HEK293 (cell line): ENCODE measurements around the gene TBX1.

Experiments used
- CTCF ChIA-PET: fragments of 350-600 bp; formaldehyde crosslinking; extraction: SDS; loops from one replicate; lab custom pipeline; 2021; ENCODE audit warnings: antibody characterized with exemption; lab: Yijun Ruan, JAX
- POLR2A ChIA-PET: fragments of 300-600 bp; formaldehyde crosslinking; extraction: SDS; loops from one replicate; lab custom pipeline; 2020; ENCODE audit warnings: antibody characterized with exemption, inconsistent platforms; lab: Yijun Ruan, JAX
- H3K27ac ChIP-seq: fragments of 200-500 bp; sonication (Bioruptor generic); 2 replicates; pipeline ENCODE4 v1.5.1; 2014; ENCODE audit warnings: low read depth, low read length, control low read depth, inconsistent platforms; ENCODE audit errors: extremely low read depth
- H3K36me3 ChIP-seq, 2 experiments: fragments of 200-500 bp in 1 of 2; sonication (Bioruptor generic) in 1 of 2; 1 replicate in 1 of 2; 2 replicates in 1 of 2; pipeline ENCODE4 v1.5.1; 2014 to 2017; ENCODE audit warnings: inconsistent platforms in 2 of 2, low read length in 2 of 2; ENCODE audit not compliant: control insufficient read depth in 2 of 2, insufficient read depth in 1 of 2
- H3K4me1 ChIP-seq: fragments of 200-500 bp; sonication (Bioruptor generic); 2 replicates; pipeline ENCODE4 v1.5.1; 2014; ENCODE audit warnings: mild to moderate bottlenecking, low read length, inconsistent platforms; ENCODE audit not compliant: control insufficient read depth, insufficient read depth
- H3K4me3 ChIP-seq: 2 replicates; pipeline ENCODE4 v1.5.1; 2011; ENCODE audit warnings: low read depth, mild to moderate bottlenecking, control low read depth, low read length, moderate library complexity
- H3K9me3 ChIP-seq: fragments of 200-500 bp; sonication (Bioruptor generic); 2 replicates; pipeline ENCODE4 v1.5.1; 2014; ENCODE audit warnings: low read depth, low read length, inconsistent platforms; ENCODE audit not compliant: control insufficient read depth, insufficient read depth
- GFI1B ChIP-seq: fragments of 450-650 bp; formaldehyde crosslinking; IDR thresholded peaks from 2 replicates; pipeline ENCODE4 v1.5.1; 2016; ENCODE audit warnings: missing biosample characterization, missing genetic modification characterization
- ZEB2 ChIP-seq: fragments of 450-650 bp; formaldehyde crosslinking; IDR thresholded peaks from 2 replicates; pipeline ENCODE4 v1.5.1; 2016; ENCODE audit warnings: missing biosample characterization, missing genetic modification characterization
- ZFP37 ChIP-seq: fragments of 450-650 bp; formaldehyde crosslinking; IDR thresholded peaks from 2 replicates; pipeline ENCODE4 v1.5.1; 2016; ENCODE audit warnings: missing biosample characterization, missing genetic modification characterization
- ZNF423 ChIP-seq: fragments of 450-650 bp; formaldehyde crosslinking; IDR thresholded peaks from 2 replicates; pipeline ENCODE4 v1.5.1; 2016; ENCODE audit warnings: missing biosample characterization, missing genetic modification characterization
- ZNF510 ChIP-seq: fragments of 450-650 bp; formaldehyde crosslinking; IDR thresholded peaks from 2 replicates; pipeline ENCODE4 v1.5.1; 2018; ENCODE audit warnings: mild to moderate bottlenecking, missing genetic modification characterization, missing biosample characterization; ENCODE audit not compliant: insufficient replicate concordance
- ZNF529 ChIP-seq: fragments of 450-650 bp; formaldehyde crosslinking; IDR thresholded peaks from 2 replicates; pipeline ENCODE4 v1.5.1; 2017; ENCODE audit warnings: missing genetic modification characterization, missing biosample characterization; ENCODE audit not compliant: insufficient replicate concordance
- ZNF549 ChIP-seq: fragments of 450-650 bp; IDR thresholded peaks from 2 replicates; pipeline ENCODE4 v1.5.1; 2018; ENCODE audit warnings: missing biosample characterization, missing genetic modification characterization, mild to moderate bottlenecking, inconsistent platforms, moderate library complexity
- TF ChIP-seq, protein P1 (sequence below): fragments of 450-650 bp; formaldehyde crosslinking; IDR thresholded peaks from 2 replicates; pipeline ENCODE4 v1.5.1; 2016; ENCODE audit warnings: missing biosample characterization, missing genetic modification characterization
- TF ChIP-seq, protein P2 (sequence below): fragments of 450-650 bp; formaldehyde crosslinking; optimal IDR thresholded peaks from 2 replicates; pipeline ENCODE3; 2016; ENCODE audit warnings: missing biosample characterization, mild to moderate bottlenecking, missing genetic modification characterization
- TF ChIP-seq, protein P3 (sequence below): fragments of 450-650 bp; formaldehyde crosslinking; IDR thresholded peaks from 2 replicates; pipeline ENCODE4 v1.5.1; 2016; ENCODE audit warnings: missing biosample characterization, missing genetic modification characterization, borderline replicate concordance
- TF ChIP-seq, protein P4 (sequence below): fragments of 450-650 bp; formaldehyde crosslinking; IDR thresholded peaks from 2 replicates; pipeline ENCODE4 v1.5.1; 2016; ENCODE audit warnings: missing biosample characterization, missing genetic modification characterization

TBX1 gene

DNA sequence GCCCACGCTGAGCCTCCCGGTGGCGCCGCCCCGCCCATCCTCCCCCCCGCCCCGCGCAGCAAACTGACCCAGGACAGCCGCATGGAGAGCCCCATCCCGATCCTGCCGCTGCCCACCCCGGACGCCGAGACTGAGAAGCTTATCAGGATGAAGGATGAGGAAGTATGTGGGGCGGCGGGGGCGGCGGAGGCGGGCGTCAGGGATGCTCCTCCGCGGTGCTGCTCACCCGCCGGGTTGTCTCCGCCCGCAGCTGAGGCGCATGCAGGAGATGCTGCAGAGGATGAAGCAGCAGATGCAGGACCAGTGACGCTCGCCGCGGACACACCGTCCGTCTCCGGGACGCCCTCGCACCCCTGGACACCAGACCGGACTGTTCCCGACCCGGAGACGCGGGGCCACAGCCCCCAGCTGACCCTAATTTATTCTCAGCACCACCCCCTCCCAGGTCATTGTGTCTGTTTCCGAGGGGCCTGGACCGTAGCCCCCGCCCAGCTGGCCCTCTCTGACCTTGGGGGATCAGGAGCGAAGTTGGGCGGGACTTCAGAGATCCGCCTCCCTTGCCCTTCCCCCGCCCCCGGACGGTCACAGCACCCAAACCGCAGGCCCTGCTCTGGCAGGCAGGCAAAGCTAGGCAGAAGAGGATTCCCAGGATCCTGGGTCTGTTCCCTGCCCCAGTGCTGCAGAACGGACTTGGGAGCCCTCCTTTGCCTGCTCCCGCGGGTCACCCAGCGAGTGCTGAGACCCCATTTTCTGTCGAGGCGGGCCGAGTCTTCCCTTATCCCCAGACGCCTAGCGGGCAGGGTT, 38.2 kb upstream of the TBX1 start:
- CTCF ChIA-PET: interaction anchor here (0.5 to 4.5 kb wide), 2 partner anchors 8 to 256 kb away, joined by 3 to 15 read pairs; no protein-coding TSS in a partner anchor
- Histone ChIP-seq H3K9me3 (no peaks in the 10 kb centered on the region), H3K27ac (no peak overlapping the region), H3K36me3 (peaks cover 0 to 35% of the 10 kb centered on the region in 2 experiments; a peak in 1 of 3 replicates), H3K4me3 (no peak overlapping the region)
- TF ChIP-seq ZNF529 (tag by site-specific recombination) (no peak), ZFP37 (tag by site-specific recombination) (no peak), ZNF423 (tag by site-specific recombination) (no peak), ZEB2 (no peak), GFI1B (no peak), ZNF510 (no peak), ZNF549 (tag by site-specific recombination) (no peak)
- TF ChIP-seq, protein P1, sequence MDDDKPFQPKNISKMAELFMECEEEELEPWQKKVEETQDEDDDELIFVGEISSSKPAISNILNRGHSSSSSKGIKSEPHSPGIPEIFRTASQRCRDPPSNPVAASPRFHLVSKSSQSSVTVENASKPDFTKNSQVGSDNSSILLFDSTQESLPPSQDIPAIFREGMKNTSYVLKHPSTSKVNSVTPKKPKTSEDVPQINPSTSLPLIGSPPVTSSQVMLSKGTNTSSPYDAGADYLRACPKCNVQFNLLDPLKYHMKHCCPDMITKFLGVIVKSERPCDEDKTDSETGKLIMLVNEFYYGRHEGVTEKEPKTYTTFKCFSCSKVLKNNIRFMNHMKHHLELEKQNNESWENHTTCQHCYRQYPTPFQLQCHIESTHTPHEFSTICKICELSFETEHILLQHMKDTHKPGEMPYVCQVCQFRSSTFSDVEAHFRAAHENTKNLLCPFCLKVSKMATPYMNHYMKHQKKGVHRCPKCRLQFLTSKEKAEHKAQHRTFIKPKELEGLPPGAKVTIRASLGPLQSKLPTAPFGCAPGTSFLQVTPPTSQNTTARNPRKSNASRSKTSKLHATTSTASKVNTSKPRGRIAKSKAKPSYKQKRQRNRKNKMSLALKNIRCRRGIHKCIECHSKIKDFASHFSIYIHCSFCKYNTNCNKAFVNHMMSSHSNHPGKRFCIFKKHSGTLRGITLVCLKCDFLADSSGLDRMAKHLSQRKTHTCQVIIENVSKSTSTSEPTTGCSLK (tag by site-specific recombination): no peak
- TF ChIP-seq, protein P2, sequence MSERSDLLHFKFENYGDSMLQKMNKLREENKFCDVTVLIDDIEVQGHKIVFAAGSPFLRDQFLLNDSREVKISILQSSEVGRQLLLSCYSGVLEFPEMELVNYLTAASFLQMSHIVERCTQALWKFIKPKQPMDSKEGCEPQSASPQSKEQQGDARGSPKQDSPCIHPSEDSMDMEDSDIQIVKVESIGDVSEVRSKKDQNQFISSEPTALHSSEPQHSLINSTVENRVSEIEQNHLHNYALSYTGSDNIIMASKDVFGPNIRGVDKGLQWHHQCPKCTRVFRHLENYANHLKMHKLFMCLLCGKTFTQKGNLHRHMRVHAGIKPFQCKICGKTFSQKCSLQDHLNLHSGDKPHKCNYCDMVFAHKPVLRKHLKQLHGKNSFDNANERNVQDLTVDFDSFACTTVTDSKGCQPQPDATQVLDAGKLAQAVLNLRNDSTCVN (tag by site-specific recombination): no peak
- TF ChIP-seq, protein P3, sequence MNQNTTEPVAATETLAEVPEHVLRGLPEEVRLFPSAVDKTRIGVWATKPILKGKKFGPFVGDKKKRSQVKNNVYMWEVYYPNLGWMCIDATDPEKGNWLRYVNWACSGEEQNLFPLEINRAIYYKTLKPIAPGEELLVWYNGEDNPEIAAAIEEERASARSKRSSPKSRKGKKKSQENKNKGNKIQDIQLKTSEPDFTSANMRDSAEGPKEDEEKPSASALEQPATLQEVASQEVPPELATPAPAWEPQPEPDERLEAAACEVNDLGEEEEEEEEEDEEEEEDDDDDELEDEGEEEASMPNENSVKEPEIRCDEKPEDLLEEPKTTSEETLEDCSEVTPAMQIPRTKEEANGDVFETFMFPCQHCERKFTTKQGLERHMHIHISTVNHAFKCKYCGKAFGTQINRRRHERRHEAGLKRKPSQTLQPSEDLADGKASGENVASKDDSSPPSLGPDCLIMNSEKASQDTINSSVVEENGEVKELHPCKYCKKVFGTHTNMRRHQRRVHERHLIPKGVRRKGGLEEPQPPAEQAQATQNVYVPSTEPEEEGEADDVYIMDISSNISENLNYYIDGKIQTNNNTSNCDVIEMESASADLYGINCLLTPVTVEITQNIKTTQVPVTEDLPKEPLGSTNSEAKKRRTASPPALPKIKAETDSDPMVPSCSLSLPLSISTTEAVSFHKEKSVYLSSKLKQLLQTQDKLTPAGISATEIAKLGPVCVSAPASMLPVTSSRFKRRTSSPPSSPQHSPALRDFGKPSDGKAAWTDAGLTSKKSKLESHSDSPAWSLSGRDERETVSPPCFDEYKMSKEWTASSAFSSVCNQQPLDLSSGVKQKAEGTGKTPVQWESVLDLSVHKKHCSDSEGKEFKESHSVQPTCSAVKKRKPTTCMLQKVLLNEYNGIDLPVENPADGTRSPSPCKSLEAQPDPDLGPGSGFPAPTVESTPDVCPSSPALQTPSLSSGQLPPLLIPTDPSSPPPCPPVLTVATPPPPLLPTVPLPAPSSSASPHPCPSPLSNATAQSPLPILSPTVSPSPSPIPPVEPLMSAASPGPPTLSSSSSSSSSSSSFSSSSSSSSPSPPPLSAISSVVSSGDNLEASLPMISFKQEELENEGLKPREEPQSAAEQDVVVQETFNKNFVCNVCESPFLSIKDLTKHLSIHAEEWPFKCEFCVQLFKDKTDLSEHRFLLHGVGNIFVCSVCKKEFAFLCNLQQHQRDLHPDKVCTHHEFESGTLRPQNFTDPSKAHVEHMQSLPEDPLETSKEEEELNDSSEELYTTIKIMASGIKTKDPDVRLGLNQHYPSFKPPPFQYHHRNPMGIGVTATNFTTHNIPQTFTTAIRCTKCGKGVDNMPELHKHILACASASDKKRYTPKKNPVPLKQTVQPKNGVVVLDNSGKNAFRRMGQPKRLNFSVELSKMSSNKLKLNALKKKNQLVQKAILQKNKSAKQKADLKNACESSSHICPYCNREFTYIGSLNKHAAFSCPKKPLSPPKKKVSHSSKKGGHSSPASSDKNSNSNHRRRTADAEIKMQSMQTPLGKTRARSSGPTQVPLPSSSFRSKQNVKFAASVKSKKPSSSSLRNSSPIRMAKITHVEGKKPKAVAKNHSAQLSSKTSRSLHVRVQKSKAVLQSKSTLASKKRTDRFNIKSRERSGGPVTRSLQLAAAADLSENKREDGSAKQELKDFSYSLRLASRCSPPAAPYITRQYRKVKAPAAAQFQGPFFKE (tag by site-specific recombination): no peak
- TF ChIP-seq, protein P4, sequence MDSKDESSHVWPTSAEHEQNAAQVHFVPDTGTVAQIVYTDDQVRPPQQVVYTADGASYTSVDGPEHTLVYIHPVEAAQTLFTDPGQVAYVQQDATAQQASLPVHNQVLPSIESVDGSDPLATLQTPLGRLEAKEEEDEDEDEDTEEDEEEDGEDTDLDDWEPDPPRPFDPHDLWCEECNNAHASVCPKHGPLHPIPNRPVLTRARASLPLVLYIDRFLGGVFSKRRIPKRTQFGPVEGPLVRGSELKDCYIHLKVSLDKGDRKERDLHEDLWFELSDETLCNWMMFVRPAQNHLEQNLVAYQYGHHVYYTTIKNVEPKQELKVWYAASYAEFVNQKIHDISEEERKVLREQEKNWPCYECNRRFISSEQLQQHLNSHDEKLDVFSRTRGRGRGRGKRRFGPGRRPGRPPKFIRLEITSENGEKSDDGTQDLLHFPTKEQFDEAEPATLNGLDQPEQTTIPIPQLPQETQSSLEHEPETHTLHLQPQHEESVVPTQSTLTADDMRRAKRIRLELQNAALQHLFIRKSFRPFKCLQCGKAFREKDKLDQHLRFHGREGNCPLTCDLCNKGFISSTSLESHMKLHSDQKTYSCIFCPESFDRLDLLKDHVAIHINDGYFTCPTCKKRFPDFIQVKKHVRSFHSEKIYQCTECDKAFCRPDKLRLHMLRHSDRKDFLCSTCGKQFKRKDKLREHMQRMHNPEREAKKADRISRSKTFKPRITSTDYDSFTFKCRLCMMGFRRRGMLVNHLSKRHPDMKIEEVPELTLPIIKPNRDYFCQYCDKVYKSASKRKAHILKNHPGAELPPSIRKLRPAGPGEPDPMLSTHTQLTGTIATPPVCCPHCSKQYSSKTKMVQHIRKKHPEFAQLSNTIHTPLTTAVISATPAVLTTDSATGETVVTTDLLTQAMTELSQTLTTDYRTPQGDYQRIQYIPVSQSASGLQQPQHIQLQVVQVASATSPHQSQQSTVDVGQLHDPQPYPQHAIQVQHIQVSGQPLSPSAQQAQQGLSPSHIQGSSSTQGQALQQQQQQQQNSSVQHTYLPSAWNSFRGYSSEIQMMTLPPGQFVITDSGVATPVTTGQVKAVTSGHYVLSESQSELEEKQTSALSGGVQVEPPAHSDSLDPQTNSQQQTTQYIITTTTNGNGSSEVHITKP (tag by site-specific recombination): no peak
- TF ChIP-seq, all 188 proteins: peak for 0
- POLR2A ChIA-PET: no interaction called here
- H3K4me1 ChIP-seq: no peaks in the 10 kb centered on the region; the same call in 1 of the 2 replicates
